SH-SY5Y (cell line): ENCODE measurements around the gene NCLN.

Experiments
- GATA2 ChIP-seq: IDR thresholded peaks from 2 replicates; pipeline ENCODE4 v1.6.1; 2011; ENCODE audit warnings: mild to moderate bottlenecking, low read depth, low read length
- GATA3 ChIP-seq: IDR thresholded peaks from 2 replicates; pipeline ENCODE4 v1.6.1; 2011; ENCODE audit warnings: low read depth, mild to moderate bottlenecking, low read length, moderate library complexity

DNA sequence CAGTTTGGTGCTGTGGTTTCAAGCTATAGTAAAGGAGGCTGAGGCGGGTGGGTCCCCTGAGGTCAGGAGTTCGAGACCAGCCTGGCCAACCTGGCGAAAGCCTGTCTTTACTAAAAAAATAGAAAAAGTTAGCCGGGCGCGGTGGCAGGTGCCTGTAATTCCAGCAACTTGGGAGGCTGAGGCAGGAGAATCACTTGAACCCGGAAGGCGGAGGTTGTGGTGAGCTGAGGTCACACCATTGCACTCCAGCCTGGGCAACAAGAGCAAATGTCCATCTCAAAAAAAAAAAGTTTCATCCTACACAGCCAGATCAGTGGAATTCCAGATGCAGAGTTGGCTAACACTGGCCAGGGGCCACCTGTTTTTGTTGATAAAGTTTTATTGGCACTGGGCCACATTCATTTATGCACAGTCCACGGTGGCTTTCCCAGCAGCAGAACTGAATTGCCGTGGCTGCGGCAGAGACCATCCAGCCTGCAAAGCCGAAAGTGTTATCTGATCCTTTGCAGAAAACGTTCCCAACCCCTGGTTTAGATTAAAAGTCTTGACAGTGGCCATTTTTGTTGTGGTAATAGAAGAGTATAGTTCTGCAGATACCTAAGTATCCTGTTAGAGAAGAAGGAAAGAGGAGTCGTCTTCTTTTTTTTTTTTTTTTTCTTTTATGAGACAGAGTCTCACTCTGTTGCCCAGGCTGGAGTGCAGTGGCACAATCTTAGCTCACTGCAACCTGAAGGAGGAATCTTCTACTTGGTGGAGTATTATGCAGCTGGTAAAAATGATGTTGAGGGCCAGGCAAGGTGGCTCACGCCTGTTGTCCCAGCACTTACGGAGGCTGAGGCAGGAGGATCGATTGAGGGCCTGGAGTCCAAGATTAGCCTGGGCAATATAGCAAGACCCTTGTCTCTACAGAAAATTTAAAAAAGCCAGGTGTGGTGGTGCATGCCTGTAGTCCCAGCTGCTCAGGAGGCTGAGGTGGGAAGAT, 8.7 kb downstream of the NCLN start:
- TF ChIP-seq GATA2: 0 out of 2 replicates have a peak, but pooled peaks have one; percentile 15
- TF ChIP-seq GATA3: no peak
